HG03064 (cell line): ENCODE results near the gene ATP5IF1.

ENCODE experiments used
- ATAC-seq: cut with Tn5 transposase; IDR thresholded peaks from one replicate; pipeline ENCODE4 v1.9.1; 2021; ENCODE audit warnings: low read depth; ENCODE audit not compliant: unreplicated experiment

Gene ATP5IF1

GRCh38 chr1:28260803-28261174 is 24.9 kb downstream of the ATP5IF1 start:
- ATAC-seq = no peak

- no peak for ATAC-seq
Measured at GRCh38 chr1:28264897-28265296, 29.0 kb downstream of the ATP5IF1 start.

- ATAC-seq = no peak
Measured at GRCh38 chr1:28265577-28265976, 29.7 kb downstream of the ATP5IF1 start.

GRCh38 chr1:28266920-28267322 is 31.0 kb downstream of the ATP5IF1 start:
- ATAC-seq = no peak

- no peak for ATAC-seq
Measured at GRCh38 chr1:28267633-28268032, 31.7 kb downstream of the ATP5IF1 start.

- ATAC-seq = no peak
Measured at GRCh38 chr1:28269529-28269928, 33.6 kb downstream of the ATP5IF1 start.

- ATAC-seq = no peak
Measured at GRCh38 chr1:28272215-28272852, 36.4 kb downstream of the ATP5IF1 start.

- no peak for ATAC-seq
Measured at GRCh38 chr1:28273216-28273860, 37.4 kb downstream of the ATP5IF1 start.

- ATAC-seq = no peak
Measured at GRCh38 chr1:28278763-28279162, 42.8 kb downstream of the ATP5IF1 start.

GRCh38 chr1:28279721-28280120 is 43.8 kb downstream of the ATP5IF1 start:
- ATAC-seq = no peak

GRCh38 chr1:28280501-28280900 is 44.6 kb downstream of the ATP5IF1 start:
- no peak for ATAC-seq

GRCh38 chr1:28280977-28281381 is 45.1 kb downstream of the ATP5IF1 start:
- no peak for ATAC-seq

GRCh38 chr1:28281608-28282425 is 45.9 kb downstream of the ATP5IF1 start:
- ATAC-seq = no peak

- no peak for ATAC-seq
Measured at GRCh38 chr1:28282426-28283407, 46.8 kb downstream of the ATP5IF1 start.

GRCh38 chr1:28286111-28286510 is 50.2 kb downstream of the ATP5IF1 start:
- ATAC-seq = no peak
